HFF-Myc (cell line): Measurements from ENCODE around the gene MRPL11.

ENCODE experiments used
- DNase-seq: peaks from one replicate; pipeline ENCODE4 v3.0.0-alpha.2; 2011; ENCODE audit warnings: low read depth; ENCODE audit errors: extremely low read depth
- H3K4me3 ChIP-seq: replicated peaks from 2 replicates; pipeline ENCODE4 v1.5.1; 2011; ENCODE audit warnings: low read depth, mild to moderate bottlenecking, control low read depth, low read length
- TF ChIP-seq, protein P1 (sequence below): IDR thresholded peaks from 2 replicates; pipeline ENCODE4 v1.5.1; 2012; ENCODE audit warnings: mild to moderate bottlenecking, low read depth, low read length, control low read depth; ENCODE audit errors: missing control alignments

Gene MRPL11

DNA sequence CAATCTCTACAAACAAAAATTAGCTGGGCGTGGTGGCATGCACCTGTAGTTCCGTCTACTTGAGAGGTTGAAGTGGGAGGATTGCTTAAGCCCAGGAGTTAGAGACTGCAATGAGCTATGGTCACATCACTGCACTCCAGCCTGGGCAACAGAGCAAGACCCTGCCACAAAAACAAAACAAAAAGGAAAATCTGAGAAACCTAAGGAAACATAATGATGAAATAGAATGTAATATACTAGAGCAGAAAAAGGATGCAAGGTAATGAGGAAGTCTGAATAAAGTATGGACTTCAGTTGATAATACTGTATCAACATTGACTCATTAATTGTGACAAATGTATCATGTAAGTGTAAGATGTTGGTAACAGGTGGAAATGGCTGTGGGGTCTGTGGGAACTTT is 9.7 kb downstream of the MRPL11 start:
- H3K4me3 ChIP-seq = no peak overlapping the region
- no peak for DNase-seq
- TF ChIP-seq, protein P1, sequence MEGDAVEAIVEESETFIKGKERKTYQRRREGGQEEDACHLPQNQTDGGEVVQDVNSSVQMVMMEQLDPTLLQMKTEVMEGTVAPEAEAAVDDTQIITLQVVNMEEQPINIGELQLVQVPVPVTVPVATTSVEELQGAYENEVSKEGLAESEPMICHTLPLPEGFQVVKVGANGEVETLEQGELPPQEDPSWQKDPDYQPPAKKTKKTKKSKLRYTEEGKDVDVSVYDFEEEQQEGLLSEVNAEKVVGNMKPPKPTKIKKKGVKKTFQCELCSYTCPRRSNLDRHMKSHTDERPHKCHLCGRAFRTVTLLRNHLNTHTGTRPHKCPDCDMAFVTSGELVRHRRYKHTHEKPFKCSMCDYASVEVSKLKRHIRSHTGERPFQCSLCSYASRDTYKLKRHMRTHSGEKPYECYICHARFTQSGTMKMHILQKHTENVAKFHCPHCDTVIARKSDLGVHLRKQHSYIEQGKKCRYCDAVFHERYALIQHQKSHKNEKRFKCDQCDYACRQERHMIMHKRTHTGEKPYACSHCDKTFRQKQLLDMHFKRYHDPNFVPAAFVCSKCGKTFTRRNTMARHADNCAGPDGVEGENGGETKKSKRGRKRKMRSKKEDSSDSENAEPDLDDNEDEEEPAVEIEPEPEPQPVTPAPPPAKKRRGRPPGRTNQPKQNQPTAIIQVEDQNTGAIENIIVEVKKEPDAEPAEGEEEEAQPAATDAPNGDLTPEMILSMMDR = no peak

DNA sequence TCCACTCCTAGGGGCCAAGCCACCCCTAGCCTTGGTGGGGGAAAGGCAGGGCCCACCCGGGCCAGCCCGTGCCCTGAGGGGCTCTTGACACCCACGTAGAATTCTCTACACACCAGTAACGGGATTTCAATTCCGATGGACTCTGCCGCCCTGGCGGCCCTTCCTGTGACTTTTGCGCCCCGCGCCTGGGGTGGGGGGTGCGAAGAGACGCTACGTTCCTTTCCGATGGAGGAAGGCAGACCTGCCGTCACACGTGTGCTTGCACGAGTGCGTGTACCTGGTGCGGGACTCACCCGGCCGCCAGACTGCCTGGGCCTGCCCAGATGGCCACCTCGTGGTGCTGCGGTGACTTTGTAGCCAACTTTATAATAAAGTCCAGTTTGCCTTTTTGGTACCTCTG is 12.3 kb downstream of the MRPL11 start:
- TF ChIP-seq, protein P1 = no peak

DNA sequence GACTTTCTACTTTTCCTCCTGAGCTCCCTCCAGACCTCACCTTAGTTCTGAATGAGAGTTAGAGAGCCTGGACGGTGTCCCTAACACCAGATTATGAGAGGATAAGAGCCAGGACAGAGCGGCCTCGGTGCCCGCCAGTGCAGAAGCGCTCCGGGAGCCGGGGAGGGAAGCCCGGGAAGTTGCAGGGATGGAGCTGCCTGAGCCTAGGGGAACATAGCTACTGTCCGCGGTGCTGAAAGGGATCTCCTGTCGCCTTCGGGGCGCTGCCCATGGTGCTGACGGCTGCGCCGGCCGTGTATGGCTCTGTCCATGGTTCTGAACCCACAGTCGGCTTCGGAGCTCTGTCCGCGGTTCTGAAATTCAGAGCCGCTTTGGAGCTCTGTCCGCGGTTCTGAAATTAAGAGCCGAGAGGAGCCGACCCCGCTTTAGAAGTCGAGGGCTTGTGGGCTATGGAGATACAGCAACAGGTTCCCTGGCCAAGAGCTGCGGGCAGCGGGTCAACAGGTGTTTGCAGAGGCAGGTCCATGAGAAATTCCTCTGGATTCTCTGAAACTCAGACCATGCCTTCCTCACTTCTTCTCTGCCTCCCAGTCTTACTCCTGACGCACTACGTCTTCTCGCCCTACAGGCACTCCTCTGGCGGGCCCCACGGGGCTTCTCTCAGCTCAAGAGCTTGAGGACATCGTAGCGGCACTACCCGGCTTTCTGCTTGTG is 17.0 kb downstream of the MRPL11 start:
- TF ChIP-seq, protein P1 = no peak
- H3K4me3 ChIP-seq = no peak overlapping the region
- DNase-seq = peak; percentile 73

More for the DNA sequence above, 12.3 kb downstream of the MRPL11 start:
- no peak overlapping the region for H3K4me3 ChIP-seq
- no peak for DNase-seq

DNA sequence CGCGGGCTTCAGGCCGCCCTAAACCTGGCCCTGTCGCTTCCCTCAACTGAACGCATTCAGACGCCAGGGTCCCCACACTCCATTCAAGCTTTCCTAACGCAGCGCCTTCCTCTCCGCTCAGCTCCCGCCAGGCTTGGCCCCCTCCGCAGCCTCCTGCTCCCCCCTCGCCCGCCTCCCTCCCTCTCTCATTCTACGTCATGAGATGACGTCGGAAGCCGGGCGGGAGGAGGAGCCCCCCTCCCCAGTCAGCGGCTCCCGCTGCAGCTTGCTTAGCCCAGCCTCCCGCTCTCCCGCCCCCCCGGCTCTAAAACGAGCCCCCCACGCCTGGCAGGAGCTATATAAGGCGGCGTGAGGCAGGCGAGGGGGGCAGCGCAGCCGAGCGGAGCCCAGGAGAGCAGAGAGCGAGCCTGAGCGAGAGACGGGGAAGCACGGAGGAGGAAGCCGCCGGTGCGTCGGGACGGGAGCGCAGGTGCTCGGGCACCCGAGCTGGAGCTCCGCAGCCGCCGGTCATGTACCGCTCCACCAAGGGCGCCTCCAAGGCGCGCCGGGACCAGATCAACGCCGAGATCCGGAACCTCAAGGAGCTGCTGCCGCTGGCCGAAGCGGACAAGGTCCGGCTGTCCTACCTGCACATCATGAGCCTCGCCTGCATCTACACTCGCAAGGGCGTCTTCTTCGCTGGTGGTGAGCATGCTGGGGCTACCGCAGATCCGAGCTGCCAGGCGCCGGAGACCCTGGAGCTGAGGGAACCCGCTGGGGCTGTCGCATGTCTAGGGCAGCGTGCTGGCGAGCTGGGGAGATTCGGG is 17.8 kb downstream of the MRPL11 start, which contains the start of gene NPAS4:
Gene NPAS4, plus strand, starts transcription at position 365 of the 806 bp plus-strand sequence. Its CDS starts 145 bp downstream, at position 510.
- no peak for DNase-seq
- H3K4me3 ChIP-seq = no peak within 1 kb of the TSS
- TF ChIP-seq, protein P1 = no peak

DNA sequence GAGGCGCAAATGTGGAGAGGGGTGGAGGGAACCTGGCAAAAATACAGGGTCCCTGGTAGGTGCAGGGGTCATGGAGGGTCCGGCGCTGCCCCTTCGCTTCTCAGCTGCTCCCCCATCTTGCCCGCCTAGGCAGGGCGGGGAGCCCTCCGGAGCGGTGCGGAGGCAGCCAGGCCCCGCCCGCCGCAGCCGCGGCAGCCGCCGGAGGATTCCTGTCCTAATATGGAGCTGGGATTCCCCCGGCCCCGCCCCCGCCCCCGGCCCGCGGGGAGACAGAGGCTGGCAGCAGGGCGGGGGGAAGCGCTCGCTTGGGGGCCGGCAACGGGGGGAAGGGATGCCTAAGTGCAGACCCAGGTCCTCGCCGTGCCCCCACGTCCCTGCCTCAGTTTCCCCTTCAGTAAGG is 18.8 kb downstream of the MRPL11 start:
- TF ChIP-seq, protein P1 = no peak
- DNase-seq = no peak
- H3K4me3 ChIP-seq = no peak overlapping the region

DNA sequence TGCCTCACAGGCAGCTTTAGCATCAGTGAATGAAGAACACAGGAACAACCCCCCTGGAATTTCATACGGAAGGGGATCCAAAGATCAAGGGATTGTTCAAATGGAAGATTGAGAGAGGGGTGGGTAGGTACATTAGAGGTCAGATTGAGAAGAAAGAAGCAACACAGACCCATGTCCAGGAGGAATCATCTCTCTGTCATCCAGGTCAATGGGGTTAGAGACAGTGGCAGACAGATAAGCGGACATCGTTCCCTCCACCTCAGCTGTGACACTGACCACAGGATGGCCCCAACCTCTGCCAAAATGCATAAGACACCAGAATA is 19.7 kb downstream of the MRPL11 start:
- no peak for DNase-seq
- H3K4me3 ChIP-seq = no peak overlapping the region
- TF ChIP-seq, protein P1 = no peak
